GM04504 (cell line): ENCODE measurements around the gene ITGB6.
"Not testable (repeated sequence)": the region's sequence is repeated elsewhere in the genome, so short reads cannot be mapped to it uniquely, and the experiment has no call there.

ENCODE experiments used
- DNase-seq: peaks from one replicate; pipeline ENCODE4 v3.0.0-alpha.2; 2012; ENCODE audit warnings: low read depth

The ITGB6 gene

GRCh38 chr2:160139991-160140390, 60.1 kb downstream of the ITGB6 start:
- no peak for DNase-seq

GRCh38 chr2:160139350-160139749, 60.7 kb downstream of the ITGB6 start:
- DNase-seq = no peak

DNA sequence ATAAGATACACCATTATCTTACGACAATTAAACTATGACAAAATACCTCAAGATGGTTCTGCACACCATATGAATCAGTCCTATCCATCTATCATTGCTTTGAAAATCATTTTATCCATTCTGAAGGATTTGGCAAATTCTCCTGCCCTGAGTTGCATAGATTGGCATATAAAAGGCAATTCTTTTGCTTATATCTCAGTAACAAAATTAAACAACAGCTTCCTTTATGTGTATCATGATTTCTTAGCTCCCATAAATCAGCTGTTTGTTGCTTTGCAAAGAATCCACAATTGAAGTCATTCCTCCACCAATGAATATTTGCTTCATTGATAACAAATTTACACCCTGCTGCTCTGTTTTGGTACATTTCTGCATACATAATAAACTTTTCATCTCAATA, 61.7 kb downstream of the ITGB6 start:
- no peak for DNase-seq

DNA sequence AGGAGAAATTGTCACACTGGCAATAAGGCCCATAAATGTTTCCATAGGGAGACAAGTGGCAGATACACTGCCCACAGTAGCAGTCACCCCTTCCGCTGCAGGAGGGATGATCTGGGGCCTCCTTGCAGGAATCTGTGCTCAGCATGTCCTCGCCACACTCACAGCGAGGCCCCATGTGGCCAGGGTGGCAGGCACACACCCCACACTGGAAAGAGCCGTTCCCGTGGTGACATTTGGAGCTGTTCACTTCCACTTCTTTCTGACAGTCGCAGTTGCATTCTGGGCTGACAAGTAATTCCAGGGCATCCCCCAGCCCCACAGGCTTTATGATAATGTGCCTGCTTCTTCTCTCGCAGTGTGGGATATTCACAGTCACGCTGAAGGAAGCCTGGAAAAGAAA, 62.6 kb downstream of the ITGB6 start:
- DNase-seq = no peak

GRCh38 chr2:160132761-160133160, 67.3 kb downstream of the ITGB6 start:
- DNase-seq = no peak

DNA sequence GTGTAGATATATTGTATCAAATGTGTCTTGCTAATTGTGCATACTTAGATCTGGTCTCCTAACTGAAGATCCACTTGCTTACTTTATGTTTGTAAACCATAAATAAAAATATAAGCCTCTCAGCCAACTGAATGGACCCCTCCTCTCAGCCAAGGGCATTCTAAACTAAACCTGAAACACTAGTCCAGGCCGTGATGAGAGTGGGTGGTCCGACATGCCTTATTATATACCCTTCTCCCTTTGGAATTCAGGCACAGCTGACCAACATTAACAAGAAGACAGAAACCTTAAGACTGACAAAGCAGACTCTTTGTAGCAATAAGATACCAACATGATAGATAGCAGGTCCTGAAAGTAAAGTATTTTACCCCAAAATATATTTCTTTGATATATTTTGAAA, 73.3 kb downstream of the ITGB6 start:
- DNase-seq = no peak

DNA sequence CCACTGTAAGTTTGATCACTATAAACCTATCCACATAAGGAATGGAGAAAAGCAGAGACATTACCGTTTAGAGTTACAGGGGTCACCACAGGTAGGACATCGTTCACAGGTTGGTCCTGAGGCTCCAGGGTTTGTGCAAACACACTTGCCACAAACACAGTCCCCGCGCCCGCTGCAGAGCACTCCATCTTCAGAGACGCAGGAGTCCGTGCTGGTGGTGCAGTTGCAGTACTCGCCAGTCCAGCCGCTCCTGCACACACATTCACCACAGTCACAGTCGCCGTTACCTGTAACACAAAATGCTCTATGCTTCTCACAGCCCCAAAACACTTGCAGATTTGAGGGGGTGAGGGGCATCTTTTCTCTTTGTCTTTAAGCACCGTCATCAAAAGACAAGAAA, 73.8 kb downstream of the ITGB6 start:
- no peak for DNase-seq

- DNase-seq = no peak
Observed at GRCh38 chr2:160125828-160126227, 74.2 kb downstream of the ITGB6 start.

DNA sequence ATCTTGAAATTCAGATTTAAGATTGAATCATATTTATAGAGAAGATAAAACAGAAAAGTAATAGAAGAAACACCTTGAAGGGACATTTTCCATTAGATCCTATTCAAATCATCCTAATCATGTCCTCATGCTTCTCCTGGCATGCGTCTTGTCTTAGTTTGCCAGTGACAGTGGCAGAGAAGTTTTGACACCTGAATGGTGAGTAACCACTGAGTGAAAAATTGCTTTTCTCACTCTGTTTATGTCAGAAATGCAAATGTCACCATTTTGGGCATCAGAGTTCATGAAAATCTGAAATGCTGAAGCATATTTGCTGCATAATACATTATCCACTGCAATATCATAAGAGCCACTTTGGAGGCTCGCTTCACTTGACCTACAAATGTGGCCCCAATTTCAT, 74.7 kb downstream of the ITGB6 start:
- DNase-seq = no peak

DNA sequence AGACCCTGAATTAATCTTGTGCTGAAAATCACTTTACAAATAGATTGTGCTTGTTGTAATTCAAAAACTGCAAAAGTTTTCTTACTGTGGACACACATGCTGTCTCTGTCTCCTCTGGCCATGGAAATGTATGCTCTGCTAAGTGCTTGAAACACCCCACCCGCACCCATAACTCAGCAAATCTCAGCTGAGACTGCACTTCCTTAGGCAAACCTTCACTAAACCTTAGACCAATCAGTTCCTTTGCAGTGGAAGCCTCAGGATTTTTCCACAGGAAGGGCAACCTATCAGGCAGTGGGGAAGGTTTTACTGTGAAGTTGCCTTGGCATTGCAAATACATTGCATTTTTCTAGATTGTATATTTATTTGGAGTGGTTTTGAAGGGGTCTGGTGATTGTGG, 75.5 kb downstream of the ITGB6 start:
- no peak for DNase-seq

- not testable (repeated sequence) for DNase-seq
Observed at GRCh38 chr2:160114721-160115120, 85.4 kb downstream of the ITGB6 start.

- DNase-seq = no peak
Observed at GRCh38 chr2:160114020-160114419, 86.1 kb downstream of the ITGB6 start.

DNA sequence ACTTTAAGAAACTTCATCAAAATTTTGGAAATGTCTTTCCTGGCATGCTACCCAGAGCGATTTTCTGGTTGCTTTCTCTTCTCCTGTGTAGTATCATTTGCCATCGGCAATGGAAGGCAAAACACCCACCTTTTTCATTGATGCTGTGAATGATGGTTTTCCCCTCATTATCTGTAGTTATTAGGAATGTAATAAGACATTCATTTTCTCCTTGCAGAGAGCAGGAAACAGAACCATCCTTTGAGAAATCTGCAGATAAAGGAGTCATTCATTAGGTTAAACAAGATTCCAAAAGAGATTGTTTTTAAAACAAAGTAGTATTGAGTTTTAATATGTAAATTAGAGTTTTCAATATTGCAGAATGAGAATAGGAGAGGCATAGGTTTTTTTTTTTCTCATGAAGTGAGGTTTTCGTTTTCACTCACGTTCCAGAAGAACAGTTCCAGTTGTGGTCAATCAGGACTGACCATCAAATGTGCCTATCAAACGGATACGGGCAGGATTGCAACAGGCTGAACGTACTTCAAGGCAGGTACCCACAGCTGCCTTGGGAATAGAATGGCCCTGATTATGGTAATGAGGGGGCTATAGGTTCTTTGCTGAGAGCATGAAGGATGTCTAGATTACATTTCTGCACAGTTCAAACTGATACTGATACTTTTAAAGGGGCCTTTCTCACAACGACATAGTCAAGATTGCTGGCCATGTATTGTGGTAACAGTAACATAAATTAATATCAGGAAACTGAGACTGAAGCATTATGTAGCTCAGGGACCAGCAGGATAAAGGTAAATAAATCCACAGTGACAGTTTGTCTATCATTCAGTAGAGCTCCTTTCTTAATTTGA, 87.9 kb downstream of the ITGB6 start:
- DNase-seq = no peak

DNA sequence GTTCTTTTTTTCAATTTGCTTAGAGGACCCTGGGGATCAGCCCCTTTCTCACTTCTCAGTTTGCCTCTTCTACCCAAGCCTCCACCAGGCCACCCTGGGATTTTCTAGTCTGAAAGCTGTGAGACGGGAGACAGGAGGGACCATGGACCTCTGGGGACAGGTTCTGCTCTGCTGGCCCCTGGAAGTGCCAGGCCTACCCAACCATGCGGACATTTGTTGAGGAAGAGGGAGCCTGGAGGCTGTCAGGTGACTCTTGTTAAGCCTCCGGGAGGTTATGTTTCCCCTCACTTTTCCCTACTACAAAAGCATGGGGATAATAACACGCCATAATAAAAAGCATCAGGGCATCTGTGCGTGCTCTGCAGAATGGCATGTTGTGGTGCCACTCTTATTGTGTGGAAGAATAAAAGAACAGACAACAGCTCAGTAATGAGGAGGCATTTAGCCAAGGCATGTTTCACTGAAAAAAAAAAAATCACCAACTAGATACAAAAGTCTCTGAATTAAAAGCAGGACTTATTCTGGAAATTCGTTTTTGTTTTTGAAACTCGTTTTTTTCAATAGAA, 89.3 kb downstream of the ITGB6 start:
- DNase-seq = no peak

DNA sequence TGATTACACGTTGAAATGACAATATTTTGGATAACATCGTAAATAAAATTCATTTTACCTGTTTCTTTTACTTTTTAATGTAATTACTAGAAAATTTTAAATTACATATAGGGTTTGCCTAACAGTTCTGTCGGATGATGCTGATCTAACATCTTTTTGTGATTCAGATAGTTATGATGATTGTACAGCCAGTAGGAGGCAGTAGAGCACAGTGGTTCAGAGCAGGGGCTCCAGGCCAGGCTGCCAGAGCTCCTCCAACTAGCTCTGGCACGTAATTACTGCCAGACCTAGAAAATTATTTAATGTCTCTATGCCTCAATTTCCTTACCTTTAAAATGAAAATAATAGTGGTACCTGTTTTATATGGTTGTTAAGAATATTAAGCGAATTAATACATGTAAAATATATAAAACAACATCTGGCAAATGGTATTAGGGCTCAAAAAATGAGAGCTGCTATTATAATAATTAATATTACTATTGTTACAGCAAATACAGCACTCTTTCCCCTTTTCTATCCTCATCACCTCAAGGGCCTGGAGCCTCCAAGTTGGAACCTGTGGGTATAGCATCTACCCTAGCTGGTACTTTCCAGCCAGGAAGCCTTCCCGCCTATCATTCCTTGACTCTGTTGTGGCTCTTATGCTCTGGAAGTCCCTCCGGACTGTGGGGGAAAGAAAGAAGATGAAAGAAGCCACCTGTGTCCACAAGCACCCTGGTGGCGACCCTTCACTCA, 90.0 kb downstream of the ITGB6 start:
- DNase-seq = peak; percentile 70

GRCh38 chr2:160109243-160109642, 90.8 kb downstream of the ITGB6 start:
- no peak for DNase-seq

- DNase-seq = no peak
Observed at GRCh38 chr2:160108646-160109045, 91.4 kb downstream of the ITGB6 start.

GRCh38 chr2:160105366-160105765, 94.7 kb downstream of the ITGB6 start:
- no peak for DNase-seq

DNA sequence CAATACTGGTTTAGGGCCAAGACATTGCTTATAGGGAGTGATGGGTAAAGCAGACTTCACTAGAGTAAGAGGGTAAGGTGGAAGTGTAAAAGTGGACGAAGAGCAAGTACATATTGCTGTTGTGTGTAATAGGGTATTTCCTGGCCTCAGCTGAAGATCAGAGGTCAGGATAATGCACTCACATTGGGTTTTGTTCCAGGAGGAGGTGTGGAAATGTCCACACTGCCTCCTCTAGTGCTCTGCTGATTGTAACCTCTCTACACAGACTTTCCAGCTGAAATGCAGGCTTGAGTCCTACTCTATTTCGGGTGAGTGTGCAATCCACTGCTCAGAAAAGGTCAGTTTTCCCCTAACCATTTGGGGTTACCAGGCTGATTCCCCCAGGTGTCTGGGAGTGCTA, 96.0 kb downstream of the ITGB6 start:
- DNase-seq = no peak

GRCh38 chr2:160097326-160097725, 102.7 kb downstream of the ITGB6 start:
- no peak for DNase-seq

GRCh38 chr2:160096409-160096808, 103.7 kb downstream of the ITGB6 start:
- no peak for DNase-seq

GRCh38 chr2:160092445-160092844, 107.6 kb downstream of the ITGB6 start:
- DNase-seq = no peak

DNA sequence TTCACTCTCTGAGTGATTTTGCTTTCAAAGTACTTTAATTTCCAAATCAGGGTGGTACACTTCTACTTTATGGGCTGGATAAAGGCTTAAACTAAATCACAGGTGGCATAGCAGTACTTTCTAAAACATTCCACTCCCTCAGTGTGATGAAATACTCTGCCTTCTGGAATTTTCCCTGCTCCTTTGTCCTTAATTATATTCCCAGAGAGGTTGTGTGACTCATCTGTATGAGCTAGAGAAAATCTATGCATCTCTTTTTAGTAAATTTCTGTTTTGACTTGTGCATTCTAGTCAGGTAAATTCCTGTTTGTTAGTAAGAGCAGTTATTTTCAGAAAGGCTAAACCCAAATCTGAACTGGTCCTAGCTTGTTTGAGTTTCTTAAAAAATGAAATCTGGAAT, 108.7 kb downstream of the ITGB6 start:
- DNase-seq = peak; percentile 18
